HepG2 (cell line): ENCODE results near the gene EYA2. TPM values are rescaled to one million over a fixed set of nuclear protein-coding genes. Genes with fewer than 3 reads are reported as not detected.

Experiments
- ATF6 ChIP-seq: sonication (generic); formaldehyde crosslinking; conservative IDR thresholded peaks from 2 replicates; pipeline ENCODE4 v1.4.0; 2020; ENCODE audit warnings: missing genetic modification reagents
- CREB1 ChIP-seq, 2 experiments: fragments of 450-650 bp in 1 of 2; IDR thresholded peaks; 2 replicates each; pipeline ENCODE4 v1.6.1; 2016 to 2017; ENCODE audit warnings: control low read depth in 1 of 2, mild to moderate bottlenecking in 1 of 2, missing compliant biosample characterization in 1 of 2, missing genetic modification characterization in 1 of 2
- EED ChIP-seq: sonication (generic); formaldehyde crosslinking; IDR thresholded peaks from 2 replicates; pipeline ENCODE4 v1.5.0; 2020; ENCODE audit warnings: mild to moderate bottlenecking, missing genetic modification reagents
- ETV6 ChIP-seq: sonication (generic); formaldehyde crosslinking; conservative IDR thresholded peaks from 2 replicates; pipeline ENCODE4 v1.4.0; 2020; ENCODE audit warnings: missing genetic modification reagents
- GATA4 ChIP-seq: sonication (generic); IDR thresholded peaks from 2 replicates; pipeline ENCODE4 v1.6.1; 2016; ENCODE audit warnings: antibody characterized with exemption, low read depth, borderline replicate concordance
- HIVEP1 ChIP-seq: sonication (generic); formaldehyde crosslinking; IDR thresholded peaks from 2 replicates; pipeline ENCODE4 v1.4.0; 2020; ENCODE audit warnings: mild to moderate bottlenecking, missing genetic modification reagents
- PITX1 ChIP-seq: sonication (generic); formaldehyde crosslinking; IDR thresholded peaks from 2 replicates; pipeline ENCODE4 v1.5.1; 2020; ENCODE audit warnings: mild to moderate bottlenecking, missing genetic modification reagents
- SMAD1 ChIP-seq: sonication (generic); formaldehyde crosslinking; IDR thresholded peaks from 2 replicates; pipeline ENCODE4 v1.4.0; 2020; ENCODE audit warnings: missing genetic modification reagents, low read depth, mild to moderate bottlenecking, borderline replicate concordance
- SRY ChIP-seq: sonication (generic); formaldehyde crosslinking; IDR thresholded peaks from 2 replicates; pipeline ENCODE4 v1.8.0; 2022; ENCODE audit warnings: mild to moderate bottlenecking, missing genetic modification reagents
- THRA ChIP-seq: sonication (generic); formaldehyde crosslinking; IDR thresholded peaks from 2 replicates; pipeline ENCODE4 v1.4.0; 2020; ENCODE audit warnings: missing genetic modification reagents, borderline replicate concordance
- TP53 ChIP-seq: sonication (generic); formaldehyde crosslinking; conservative IDR thresholded peaks from 2 replicates; pipeline ENCODE4 v1.4.0; 2020; ENCODE audit warnings: missing genetic modification reagents
- ZBTB40 ChIP-seq, 2 experiments: fragments of 450-650 bp in 1 of 2; sonication (generic) in 1 of 2; formaldehyde crosslinking in 1 of 2; IDR thresholded peaks; 2 replicates each; pipeline versions ENCODE4 v1.6.1 to v1.8.0; 2016 to 2022; ENCODE audit warnings: antibody characterized with exemption in 1 of 2, mild to moderate bottlenecking in 1 of 2, missing genetic modification reagents in 1 of 2
- ZNF503 ChIP-seq: sonication (generic); formaldehyde crosslinking; IDR thresholded peaks from 2 replicates; pipeline ENCODE4 v1.4.0; 2020; ENCODE audit warnings: missing genetic modification reagents
- polyA plus RNA-seq, 8 experiments: library from polyadenylated mRNA; depleted of rRNA in 3 of 8; stranded (reverse) in 7 of 8; unstranded in 1 of 8; fragments of >200 nt; fragmentation: Illumina TruSeq in 4 of 8; extraction: Trizol in 4 of 8; gene quantifications; 2 replicates each; pipeline versions ENCODE4 v1.2.1 to v1.2.3, GENCODE V29; 2011 to 2016; ENCODE audit warnings: low read depth in 4 of 8, missing spikeins in 1 of 8, mixed read lengths in 1 of 8; ENCODE audit not compliant: insufficient read depth in 1 of 8
- total RNA-seq, 5 experiments: library from RNA; depleted of rRNA; stranded (reverse); fragments of >200 nt; fragmentation: Illumina TruSeq; extraction: Trizol; gene quantifications; 2 replicates each; pipeline ENCODE4 v1.2.3, GENCODE V29; 2016; ENCODE audit warnings: low read depth in 1 of 5

The EYA2 gene
- total and polyA plus RNA-seq, 2 of the 13 experiments (the other 11 are each of a cell fraction or from before 2014, with no cell fraction given): not detected

- peak; percentile 92; the same call in 1 of the 2 replicates for TF ChIP-seq SMAD1
- 0 out of 2 replicates have a peak, but pooled peaks have one; percentile 14 for TF ChIP-seq TP53 (CRISPR knock-in tag)
- no peak for TF ChIP-seq ZBTB40 (IDR thresholded peaks at IDR 0.05)
- TF ChIP-seq ZBTB40 (CRISPR knock-in tag; IDR thresholded peaks at IDR 0.05): peak; percentile 75
- no peak for TF ChIP-seq HIVEP1 (CRISPR knock-in tag)
- no peak for TF ChIP-seq ATF6 (CRISPR knock-in tag)
- no peak for TF ChIP-seq ETV6 (CRISPR knock-in tag)
- no peak for TF ChIP-seq EED
- TF ChIP-seq ZNF503 (CRISPR knock-in tag): peak; percentile 77; the same call in 1 of the 2 replicates
- peak; percentile 98 for TF ChIP-seq THRA
- TF ChIP-seq GATA4: no peak
- TF ChIP-seq PITX1 (CRISPR knock-in tag): peak; percentile 76
- TF ChIP-seq SRY: no peak
- TF ChIP-seq CREB1 (IDR thresholded peaks at IDR 0.05): peak; percentile 3; the same call in 1 of the 2 replicates
- TF ChIP-seq CREB1 (CRISPR knock-in tag; IDR thresholded peaks at IDR 0.05): no peak
These were observed 338.9 kb downstream of the EYA2 start (continued) for GRCh38 chr20:47233333-47234188.
